Measurements from ENCODE around the gene SAFB.
"Not testable (repeated sequence)": the region's sequence is repeated elsewhere in the genome, so short reads cannot be mapped to it uniquely, and the experiment has no call there.

SAFB gene

DNA sequence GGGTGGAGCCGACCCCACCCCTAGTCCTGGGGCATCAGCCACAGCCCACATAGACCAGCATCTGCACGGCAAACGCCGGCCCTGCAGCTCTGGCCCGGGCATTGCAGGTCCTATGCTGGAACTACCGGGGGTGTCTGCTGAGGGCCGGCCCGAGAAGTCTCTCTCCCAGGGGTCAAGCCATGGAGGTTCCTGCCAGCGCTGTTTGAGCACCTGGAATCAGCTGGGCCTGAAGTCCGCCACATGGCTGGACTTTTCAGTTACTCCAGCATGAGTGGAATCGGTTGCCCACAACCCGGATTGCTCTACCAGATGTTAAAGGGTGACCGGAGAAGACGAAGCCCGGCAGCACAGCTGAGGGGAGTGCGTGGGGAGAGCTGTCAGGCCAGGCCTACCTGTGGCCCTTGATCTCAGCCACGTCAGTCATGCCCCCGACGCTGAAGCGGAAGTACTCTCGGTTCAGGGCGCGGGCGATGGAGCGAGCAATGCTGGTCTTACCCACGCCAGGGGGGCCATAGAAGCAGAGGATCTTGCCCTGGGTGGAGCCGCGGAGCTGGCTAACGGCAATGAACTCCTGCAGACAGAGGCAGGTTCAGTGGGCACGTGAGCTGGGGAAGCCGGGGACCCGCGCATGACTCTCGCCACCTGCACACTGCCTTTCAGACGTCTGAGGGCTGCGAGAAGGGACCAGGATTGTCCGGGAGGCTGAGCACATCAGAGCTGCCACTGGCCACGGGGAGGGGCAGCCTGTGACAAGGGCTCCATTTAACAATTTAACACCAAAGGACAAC is 75.9 kb downstream of the SAFB start (continued):
- TF ChIP-seq ARNTL (CRISPR knock-in tag; IDR thresholded peaks at IDR 0.05; ENCODE audit: borderline replicate concordance, low read depth), result no peak
- TF ChIP-seq, protein P1, sequence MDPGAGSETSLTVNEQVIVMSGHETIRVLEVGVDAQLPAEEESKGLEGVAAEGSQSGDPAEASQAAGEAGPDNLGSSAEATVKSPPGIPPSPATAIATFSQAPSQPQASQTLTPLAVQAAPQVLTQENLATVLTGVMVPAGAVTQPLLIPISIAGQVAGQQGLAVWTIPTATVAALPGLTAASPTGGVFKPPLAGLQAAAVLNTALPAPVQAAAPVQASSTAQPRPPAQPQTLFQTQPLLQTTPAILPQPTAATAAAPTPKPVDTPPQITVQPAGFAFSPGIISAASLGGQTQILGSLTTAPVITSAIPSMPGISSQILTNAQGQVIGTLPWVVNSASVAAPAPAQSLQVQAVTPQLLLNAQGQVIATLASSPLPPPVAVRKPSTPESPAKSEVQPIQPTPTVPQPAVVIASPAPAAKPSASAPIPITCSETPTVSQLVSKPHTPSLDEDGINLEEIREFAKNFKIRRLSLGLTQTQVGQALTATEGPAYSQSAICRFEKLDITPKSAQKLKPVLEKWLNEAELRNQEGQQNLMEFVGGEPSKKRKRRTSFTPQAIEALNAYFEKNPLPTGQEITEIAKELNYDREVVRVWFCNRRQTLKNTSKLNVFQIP (CRISPR knock-in tag; IDR thresholded peaks at IDR 0.05; ENCODE audit: borderline replicate concordance, low read depth), result no peak
- no peak for TF ChIP-seq SNAI2 (CRISPR knock-in tag; IDR thresholded peaks at IDR 0.05)

DNA sequence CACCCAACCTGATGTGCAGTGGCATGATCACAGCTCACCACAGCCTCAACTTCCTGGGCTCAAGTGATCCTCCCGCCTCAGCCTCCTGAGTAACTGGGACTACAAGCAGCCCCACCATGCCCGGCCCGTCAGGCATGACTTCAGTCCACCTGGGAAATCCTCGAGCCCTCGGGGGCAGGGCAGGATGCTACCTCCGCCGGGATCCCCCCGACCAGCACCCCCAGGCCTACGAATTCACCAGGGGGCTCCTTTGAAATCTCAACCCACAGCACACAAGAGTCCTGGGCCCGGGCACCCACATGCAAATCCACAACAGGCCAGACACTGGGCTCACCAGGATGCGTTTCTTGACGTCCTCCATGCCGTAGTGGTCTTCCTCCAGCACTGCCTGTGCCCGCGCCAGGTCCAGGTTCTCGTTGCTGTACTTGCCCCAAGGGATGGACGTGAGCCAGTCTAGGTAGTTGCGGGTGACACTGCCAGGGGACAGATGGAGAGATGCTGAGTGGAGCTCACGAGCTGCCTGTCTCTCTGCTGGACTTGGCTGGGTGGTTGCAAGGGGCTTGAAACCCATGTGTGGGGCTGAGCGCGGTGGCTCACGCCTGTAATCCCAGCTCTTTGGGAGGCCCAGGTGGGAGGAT is 77.7 kb downstream of the SAFB start:
- no peak for TF ChIP-seq ZNF565 (CRISPR knock-in tag; conservative IDR thresholded peaks at IDR 0.05; ENCODE audit: low read depth)
- TF ChIP-seq ZFP3 (CRISPR knock-in tag; IDR thresholded peaks at IDR 0.05), result no peak
- TF ChIP-seq ISL1 (CRISPR knock-in tag; IDR thresholded peaks at IDR 0.05), result no peak
- TF ChIP-seq PPARA (CRISPR knock-in tag; IDR thresholded peaks at IDR 0.05; ENCODE audit: borderline replicate concordance), result no peak
- TF ChIP-seq ZNF70 (CRISPR knock-in tag; IDR thresholded peaks at IDR 0.05), result no peak
- TF ChIP-seq, protein P2, sequence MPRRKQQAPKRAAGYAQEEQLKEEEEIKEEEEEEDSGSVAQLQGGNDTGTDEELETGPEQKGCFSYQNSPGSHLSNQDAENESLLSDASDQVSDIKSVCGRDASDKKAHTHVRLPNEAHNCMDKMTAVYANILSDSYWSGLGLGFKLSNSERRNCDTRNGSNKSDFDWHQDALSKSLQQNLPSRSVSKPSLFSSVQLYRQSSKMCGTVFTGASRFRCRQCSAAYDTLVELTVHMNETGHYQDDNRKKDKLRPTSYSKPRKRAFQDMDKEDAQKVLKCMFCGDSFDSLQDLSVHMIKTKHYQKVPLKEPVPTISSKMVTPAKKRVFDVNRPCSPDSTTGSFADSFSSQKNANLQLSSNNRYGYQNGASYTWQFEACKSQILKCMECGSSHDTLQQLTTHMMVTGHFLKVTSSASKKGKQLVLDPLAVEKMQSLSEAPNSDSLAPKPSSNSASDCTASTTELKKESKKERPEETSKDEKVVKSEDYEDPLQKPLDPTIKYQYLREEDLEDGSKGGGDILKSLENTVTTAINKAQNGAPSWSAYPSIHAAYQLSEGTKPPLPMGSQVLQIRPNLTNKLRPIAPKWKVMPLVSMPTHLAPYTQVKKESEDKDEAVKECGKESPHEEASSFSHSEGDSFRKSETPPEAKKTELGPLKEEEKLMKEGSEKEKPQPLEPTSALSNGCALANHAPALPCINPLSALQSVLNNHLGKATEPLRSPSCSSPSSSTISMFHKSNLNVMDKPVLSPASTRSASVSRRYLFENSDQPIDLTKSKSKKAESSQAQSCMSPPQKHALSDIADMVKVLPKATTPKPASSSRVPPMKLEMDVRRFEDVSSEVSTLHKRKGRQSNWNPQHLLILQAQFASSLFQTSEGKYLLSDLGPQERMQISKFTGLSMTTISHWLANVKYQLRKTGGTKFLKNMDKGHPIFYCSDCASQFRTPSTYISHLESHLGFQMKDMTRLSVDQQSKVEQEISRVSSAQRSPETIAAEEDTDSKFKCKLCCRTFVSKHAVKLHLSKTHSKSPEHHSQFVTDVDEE (CRISPR knock-in tag; IDR thresholded peaks at IDR 0.05), result no peak
- TF ChIP-seq, protein P1 (CRISPR knock-in tag; IDR thresholded peaks at IDR 0.05; ENCODE audit: borderline replicate concordance, low read depth), result no peak
- no peak for TF ChIP-seq ESRRG (CRISPR knock-in tag; IDR thresholded peaks at IDR 0.05)
- no peak for TF ChIP-seq BACH2 (CRISPR knock-in tag; IDR thresholded peaks at IDR 0.05; ENCODE audit: borderline replicate concordance)
- TF ChIP-seq ZNF8 (CRISPR knock-in tag; IDR thresholded peaks at IDR 0.05), result no peak
- no peak for TF ChIP-seq RARB (CRISPR knock-in tag; IDR thresholded peaks at IDR 0.05)
- ATAC-seq, result no peak

DNA sequence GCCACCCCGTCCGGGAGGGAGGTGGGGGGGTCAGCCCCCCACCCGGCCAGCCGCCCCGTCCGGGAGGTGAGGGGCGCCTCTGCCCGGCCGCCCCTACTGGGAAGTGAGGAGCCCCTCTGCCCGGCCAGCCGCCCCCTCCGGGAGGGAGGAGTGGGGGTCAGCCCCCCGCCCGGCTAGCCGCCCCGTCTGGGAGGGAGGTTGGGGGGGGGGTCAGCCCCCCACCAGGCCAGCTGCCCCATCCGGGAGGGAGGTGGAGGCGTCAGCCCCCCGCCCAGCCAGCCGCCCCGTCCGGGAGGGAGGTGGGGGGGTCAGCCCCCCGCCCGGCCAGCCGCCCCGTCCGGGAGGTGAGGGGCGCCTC is 79.1 kb downstream of the SAFB start:
- not testable (repeated sequence) for ATAC-seq

DNA sequence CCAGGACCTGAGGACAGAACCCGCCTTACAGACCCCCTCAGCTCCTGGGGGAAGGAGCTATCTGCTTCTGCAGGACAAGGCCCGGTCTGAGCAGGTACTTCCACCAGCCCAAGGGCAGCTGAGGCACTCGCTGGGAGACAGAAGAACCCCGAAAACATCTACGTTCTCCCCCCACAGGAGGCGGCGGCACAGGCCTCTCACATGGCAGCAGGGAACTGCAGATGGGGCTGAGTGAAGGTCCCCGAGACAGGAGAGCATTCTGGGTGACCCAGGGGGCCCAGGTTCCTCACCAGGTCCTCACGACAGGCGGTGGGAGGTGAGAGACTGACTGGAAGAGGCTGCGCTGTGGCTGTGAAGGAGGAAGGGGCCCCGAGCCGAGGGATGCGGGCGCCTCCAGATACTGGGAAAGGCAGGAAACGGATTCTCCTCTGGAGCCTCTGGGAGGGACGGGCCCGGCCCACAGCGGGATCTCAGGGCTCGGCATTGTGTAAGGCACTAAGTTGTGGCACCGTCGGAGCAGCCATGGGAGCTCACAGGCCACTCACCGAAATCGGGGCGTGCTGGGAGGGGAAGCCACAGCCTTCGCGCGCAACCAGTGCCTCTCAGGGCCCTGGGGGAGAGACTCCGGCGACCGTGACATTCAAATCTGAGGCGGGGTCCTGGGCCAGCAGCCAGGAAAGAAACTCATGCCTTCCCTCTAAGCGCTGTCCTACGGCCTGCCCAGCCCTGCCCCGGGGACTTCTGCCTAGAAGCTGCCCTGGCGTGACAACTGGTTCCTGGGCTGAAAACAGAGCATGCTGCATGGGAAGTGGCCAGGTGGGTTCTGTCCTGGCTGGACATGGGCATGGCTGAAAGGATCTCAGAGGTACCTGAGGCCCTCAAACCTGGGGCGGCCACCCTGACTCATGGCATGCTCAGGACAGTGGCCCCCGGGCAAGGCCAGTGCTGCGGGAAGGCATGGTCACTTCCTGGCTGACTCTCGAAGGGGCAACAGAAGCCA is 81.2 kb downstream of the SAFB start:
- ATAC-seq, result no peak; the same call in 2 of the 3 replicates
- no peak for TF ChIP-seq TCF4 (CRISPR knock-in tag; IDR thresholded peaks at IDR 0.05; ENCODE audit: borderline replicate concordance)
- TF ChIP-seq BACH2 (CRISPR knock-in tag; IDR thresholded peaks at IDR 0.05; ENCODE audit: borderline replicate concordance), result no peak
- TF ChIP-seq, protein P3, sequence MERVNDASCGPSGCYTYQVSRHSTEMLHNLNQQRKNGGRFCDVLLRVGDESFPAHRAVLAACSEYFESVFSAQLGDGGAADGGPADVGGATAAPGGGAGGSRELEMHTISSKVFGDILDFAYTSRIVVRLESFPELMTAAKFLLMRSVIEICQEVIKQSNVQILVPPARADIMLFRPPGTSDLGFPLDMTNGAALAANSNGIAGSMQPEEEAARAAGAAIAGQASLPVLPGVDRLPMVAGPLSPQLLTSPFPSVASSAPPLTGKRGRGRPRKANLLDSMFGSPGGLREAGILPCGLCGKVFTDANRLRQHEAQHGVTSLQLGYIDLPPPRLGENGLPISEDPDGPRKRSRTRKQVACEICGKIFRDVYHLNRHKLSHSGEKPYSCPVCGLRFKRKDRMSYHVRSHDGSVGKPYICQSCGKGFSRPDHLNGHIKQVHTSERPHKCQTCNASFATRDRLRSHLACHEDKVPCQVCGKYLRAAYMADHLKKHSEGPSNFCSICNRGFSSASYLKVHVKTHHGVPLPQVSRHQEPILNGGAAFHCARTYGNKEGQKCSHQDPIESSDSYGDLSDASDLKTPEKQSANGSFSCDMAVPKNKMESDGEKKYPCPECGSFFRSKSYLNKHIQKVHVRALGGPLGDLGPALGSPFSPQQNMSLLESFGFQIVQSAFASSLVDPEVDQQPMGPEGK (CRISPR knock-in tag; IDR thresholded peaks at IDR 0.05; ENCODE audit: borderline replicate concordance), result no peak
- TF ChIP-seq SNAI2 (CRISPR knock-in tag; IDR thresholded peaks at IDR 0.05), result no peak
- no peak for TF ChIP-seq GLIS3 (CRISPR knock-in tag; IDR thresholded peaks at IDR 0.05)
- TF ChIP-seq ISL1 (CRISPR knock-in tag; IDR thresholded peaks at IDR 0.05), result no peak
- no peak for TF ChIP-seq OSR1 (CRISPR knock-in tag; IDR thresholded peaks at IDR 0.05)
- TF ChIP-seq, protein P4, sequence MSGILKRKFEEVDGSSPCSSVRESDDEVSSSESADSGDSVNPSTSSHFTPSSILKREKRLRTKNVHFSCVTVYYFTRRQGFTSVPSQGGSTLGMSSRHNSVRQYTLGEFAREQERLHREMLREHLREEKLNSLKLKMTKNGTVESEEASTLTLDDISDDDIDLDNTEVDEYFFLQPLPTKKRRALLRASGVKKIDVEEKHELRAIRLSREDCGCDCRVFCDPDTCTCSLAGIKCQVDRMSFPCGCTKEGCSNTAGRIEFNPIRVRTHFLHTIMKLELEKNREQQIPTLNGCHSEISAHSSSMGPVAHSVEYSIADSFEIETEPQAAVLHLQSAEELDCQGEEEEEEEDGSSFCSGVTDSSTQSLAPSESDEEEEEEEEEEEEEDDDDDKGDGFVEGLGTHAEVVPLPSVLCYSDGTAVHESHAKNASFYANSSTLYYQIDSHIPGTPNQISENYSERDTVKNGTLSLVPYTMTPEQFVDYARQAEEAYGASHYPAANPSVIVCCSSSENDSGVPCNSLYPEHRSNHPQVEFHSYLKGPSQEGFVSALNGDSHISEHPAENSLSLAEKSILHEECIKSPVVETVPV (CRISPR knock-in tag; IDR thresholded peaks at IDR 0.05), result no peak
- no peak for TF ChIP-seq PPARA (CRISPR knock-in tag; IDR thresholded peaks at IDR 0.05; ENCODE audit: borderline replicate concordance)
- TF ChIP-seq, protein P2 (CRISPR knock-in tag; IDR thresholded peaks at IDR 0.05), result no peak
- TF ChIP-seq ZFP30 (CRISPR knock-in tag; IDR thresholded peaks at IDR 0.05), result no peak
- no peak for TF ChIP-seq ARNTL (CRISPR knock-in tag; IDR thresholded peaks at IDR 0.05; ENCODE audit: borderline replicate concordance, low read depth)
- no peak for TF ChIP-seq ZFP3 (CRISPR knock-in tag; IDR thresholded peaks at IDR 0.05)
- TF ChIP-seq ESRRG (CRISPR knock-in tag; IDR thresholded peaks at IDR 0.05), result no peak
